ENCODE measurements around the gene DSCAM. TPM values are rescaled to one million over a fixed set of nuclear protein-coding genes. Genes with fewer than 3 reads are reported as not detected.

DSCAM gene
- total RNA-seq, 1 donor from 2014 or later = not detected

- no peak for DNase-seq
- H3K4me1 ChIP-seq = peaks cover 3% of the 10 kb centered on the region
- no peak overlapping the region for H3K27ac ChIP-seq (replicated peaks)
- no peaks in the 10 kb centered on the region for H3K27me3 ChIP-seq (ENCODE audit: low read depth)
- intact Hi-C loops (cut with micrococcal nuclease) = no loop called here
- TF ChIP-seq, protein P1, sequence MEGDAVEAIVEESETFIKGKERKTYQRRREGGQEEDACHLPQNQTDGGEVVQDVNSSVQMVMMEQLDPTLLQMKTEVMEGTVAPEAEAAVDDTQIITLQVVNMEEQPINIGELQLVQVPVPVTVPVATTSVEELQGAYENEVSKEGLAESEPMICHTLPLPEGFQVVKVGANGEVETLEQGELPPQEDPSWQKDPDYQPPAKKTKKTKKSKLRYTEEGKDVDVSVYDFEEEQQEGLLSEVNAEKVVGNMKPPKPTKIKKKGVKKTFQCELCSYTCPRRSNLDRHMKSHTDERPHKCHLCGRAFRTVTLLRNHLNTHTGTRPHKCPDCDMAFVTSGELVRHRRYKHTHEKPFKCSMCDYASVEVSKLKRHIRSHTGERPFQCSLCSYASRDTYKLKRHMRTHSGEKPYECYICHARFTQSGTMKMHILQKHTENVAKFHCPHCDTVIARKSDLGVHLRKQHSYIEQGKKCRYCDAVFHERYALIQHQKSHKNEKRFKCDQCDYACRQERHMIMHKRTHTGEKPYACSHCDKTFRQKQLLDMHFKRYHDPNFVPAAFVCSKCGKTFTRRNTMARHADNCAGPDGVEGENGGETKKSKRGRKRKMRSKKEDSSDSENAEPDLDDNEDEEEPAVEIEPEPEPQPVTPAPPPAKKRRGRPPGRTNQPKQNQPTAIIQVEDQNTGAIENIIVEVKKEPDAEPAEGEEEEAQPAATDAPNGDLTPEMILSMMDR (IDR thresholded peaks at IDR 0.05; ENCODE audit: borderline replicate concordance) = no peak
- no peaks in the 10 kb centered on the region for H3K36me3 ChIP-seq
- no peak overlapping the region for H3K4me3 ChIP-seq
- H3K9me3 ChIP-seq (replicated peaks) = no peaks in the 10 kb centered on the region
Observed at GRCh38 chr21:40684726-40685125, 162.2 kb downstream of the DSCAM start.

GRCh38 chr21:40683349-40683748 lies 163.6 kb downstream of the DSCAM start:
- intact Hi-C loops (cut with micrococcal nuclease) = no loop called here

GRCh38 chr21:40681164-40681859 lies 165.6 kb downstream of the DSCAM start:
- H3K4me1 ChIP-seq = peaks cover 3% of the 10 kb centered on the region
- H3K27me3 ChIP-seq (ENCODE audit: low read depth) = no peaks in the 10 kb centered on the region
- no peak overlapping the region for H3K27ac ChIP-seq (replicated peaks)
- intact Hi-C loops (cut with micrococcal nuclease) = no loop called here
- TF ChIP-seq, protein P1 (IDR thresholded peaks at IDR 0.05; ENCODE audit: borderline replicate concordance) = no peak
- no peak overlapping the region for H3K4me3 ChIP-seq
- peak; percentile 39 for DNase-seq
- no peaks in the 10 kb centered on the region for H3K9me3 ChIP-seq (replicated peaks)
- no peaks in the 10 kb centered on the region for H3K36me3 ChIP-seq

More at GRCh38 chr21:40683349-40683748, 163.6 kb downstream of the DSCAM start:
- no peak for DNase-seq
- H3K9me3 ChIP-seq (replicated peaks) = no peaks in the 10 kb centered on the region
- H3K27ac ChIP-seq (replicated peaks) = no peak overlapping the region
- H3K4me3 ChIP-seq = no peak overlapping the region
- no peaks in the 10 kb centered on the region for H3K27me3 ChIP-seq (ENCODE audit: low read depth)
- TF ChIP-seq, protein P1 (IDR thresholded peaks at IDR 0.05; ENCODE audit: borderline replicate concordance) = no peak
- no peaks in the 10 kb centered on the region for H3K36me3 ChIP-seq
- peaks cover 3% of the 10 kb centered on the region for H3K4me1 ChIP-seq

- DNase-seq = no peak
- H3K4me3 ChIP-seq = no peak overlapping the region
- intact Hi-C loops (cut with micrococcal nuclease) = no loop called here
Observed at GRCh38 chr21:40680311-40680710, 166.6 kb downstream of the DSCAM start.

DNA sequence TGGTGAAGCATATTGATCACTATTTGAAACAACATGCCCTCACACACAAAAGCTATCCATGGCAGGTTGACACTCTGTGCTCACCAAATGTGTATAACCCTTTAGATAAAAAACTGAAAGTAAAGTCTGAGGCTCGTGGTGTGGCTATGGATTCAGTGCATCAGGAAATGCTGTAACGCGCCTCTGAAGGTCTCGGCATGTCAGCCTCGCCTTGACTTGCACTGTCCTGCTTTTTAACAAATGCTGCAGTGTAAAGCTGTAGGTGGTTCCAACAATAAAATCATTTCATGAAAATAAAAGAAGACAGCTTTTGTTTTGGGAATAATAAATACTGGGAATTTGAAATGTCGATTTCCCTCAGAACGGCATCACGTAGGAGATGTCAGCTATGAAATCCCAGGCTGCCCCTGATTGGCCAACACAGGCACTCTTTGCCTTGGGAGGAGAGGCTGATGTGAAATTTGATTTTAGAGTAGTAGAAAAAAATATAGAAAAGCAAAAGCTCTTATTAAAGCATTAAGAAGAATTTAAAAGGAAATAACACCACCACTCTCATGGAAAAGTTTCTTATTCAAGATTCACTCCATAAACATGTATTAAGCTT lies 168.2 kb downstream of the DSCAM start:
- Histone ChIP-seq H3K36me3 (no peaks in the 10 kb centered on the region), H3K27me3 (ENCODE audit: low read depth) (no peaks in the 10 kb centered on the region), H3K27ac (replicated peaks) (no peak overlapping the region), H3K9me3 (replicated peaks) (no peaks in the 10 kb centered on the region), H3K4me1 (no peaks in the 10 kb centered on the region), H3K4me3 (no peak overlapping the region)
- no peak for DNase-seq
- TF ChIP-seq, protein P1 (IDR thresholded peaks at IDR 0.05; ENCODE audit: borderline replicate concordance) = no peak
- intact Hi-C loops (cut with micrococcal nuclease) = no loop called here

More at GRCh38 chr21:40680311-40680710, 166.6 kb downstream of the DSCAM start:
- no peaks in the 10 kb centered on the region for H3K36me3 ChIP-seq
- H3K9me3 ChIP-seq (replicated peaks) = no peaks in the 10 kb centered on the region
- H3K27me3 ChIP-seq (ENCODE audit: low read depth) = no peaks in the 10 kb centered on the region
- H3K4me1 ChIP-seq = peaks cover 2% of the 10 kb centered on the region
- TF ChIP-seq, protein P1 (IDR thresholded peaks at IDR 0.05; ENCODE audit: borderline replicate concordance) = no peak
- no peak overlapping the region for H3K27ac ChIP-seq (replicated peaks)

Data from left ventricle myocardium inferior (tissue), 1 donor.